ENCODE data around the gene LTB. TPM values are rescaled to one million over a fixed set of nuclear protein-coding genes. Genes with fewer than 3 reads are reported as not detected.

Gene LTB
- total and polyA plus RNA-seq, 9 of the 15 experiments (the other 6 are each of a cell fraction or from before 2014, with no cell fraction given) = 0.07 to 0.51 TPM; not detected in 7

DNA sequence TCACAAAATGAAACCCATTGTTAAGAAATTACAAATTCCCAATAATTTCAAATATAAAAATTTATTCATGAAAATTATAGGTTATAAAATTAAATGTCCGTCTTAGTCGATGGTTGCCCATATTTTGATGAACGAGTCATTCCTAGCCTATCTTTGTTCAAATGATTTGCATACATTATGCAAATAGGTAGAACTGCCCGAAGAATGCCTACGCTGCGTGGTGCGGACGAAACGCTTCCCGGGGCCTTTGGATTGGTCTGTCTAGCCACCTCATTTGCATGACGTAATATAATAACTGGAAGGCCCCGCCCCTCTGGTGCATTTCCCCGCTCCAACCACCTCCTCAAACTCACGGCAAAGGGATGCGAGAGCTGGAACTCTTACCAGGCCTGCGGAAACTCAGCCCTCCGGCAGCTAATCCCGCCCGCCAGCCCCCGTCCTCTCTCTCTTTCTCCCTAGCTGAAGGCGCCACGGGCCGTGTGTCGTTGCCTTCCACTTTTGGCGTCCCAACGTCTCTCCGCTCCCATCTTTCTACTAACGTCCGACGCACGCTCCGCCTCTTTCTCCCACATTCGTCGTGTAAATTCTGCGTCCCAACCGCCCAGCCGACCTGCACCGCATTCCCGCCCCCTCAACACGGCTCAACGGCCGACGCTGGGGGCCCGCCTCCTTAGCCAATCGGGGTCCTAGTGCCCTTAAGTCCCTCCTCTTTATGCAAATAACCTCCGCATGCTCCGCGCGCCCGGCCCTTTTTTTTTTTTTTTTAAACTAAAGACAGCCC lies 37.8 kb upstream of the LTB start (continued):
- TF ChIP-seq, protein P1, sequence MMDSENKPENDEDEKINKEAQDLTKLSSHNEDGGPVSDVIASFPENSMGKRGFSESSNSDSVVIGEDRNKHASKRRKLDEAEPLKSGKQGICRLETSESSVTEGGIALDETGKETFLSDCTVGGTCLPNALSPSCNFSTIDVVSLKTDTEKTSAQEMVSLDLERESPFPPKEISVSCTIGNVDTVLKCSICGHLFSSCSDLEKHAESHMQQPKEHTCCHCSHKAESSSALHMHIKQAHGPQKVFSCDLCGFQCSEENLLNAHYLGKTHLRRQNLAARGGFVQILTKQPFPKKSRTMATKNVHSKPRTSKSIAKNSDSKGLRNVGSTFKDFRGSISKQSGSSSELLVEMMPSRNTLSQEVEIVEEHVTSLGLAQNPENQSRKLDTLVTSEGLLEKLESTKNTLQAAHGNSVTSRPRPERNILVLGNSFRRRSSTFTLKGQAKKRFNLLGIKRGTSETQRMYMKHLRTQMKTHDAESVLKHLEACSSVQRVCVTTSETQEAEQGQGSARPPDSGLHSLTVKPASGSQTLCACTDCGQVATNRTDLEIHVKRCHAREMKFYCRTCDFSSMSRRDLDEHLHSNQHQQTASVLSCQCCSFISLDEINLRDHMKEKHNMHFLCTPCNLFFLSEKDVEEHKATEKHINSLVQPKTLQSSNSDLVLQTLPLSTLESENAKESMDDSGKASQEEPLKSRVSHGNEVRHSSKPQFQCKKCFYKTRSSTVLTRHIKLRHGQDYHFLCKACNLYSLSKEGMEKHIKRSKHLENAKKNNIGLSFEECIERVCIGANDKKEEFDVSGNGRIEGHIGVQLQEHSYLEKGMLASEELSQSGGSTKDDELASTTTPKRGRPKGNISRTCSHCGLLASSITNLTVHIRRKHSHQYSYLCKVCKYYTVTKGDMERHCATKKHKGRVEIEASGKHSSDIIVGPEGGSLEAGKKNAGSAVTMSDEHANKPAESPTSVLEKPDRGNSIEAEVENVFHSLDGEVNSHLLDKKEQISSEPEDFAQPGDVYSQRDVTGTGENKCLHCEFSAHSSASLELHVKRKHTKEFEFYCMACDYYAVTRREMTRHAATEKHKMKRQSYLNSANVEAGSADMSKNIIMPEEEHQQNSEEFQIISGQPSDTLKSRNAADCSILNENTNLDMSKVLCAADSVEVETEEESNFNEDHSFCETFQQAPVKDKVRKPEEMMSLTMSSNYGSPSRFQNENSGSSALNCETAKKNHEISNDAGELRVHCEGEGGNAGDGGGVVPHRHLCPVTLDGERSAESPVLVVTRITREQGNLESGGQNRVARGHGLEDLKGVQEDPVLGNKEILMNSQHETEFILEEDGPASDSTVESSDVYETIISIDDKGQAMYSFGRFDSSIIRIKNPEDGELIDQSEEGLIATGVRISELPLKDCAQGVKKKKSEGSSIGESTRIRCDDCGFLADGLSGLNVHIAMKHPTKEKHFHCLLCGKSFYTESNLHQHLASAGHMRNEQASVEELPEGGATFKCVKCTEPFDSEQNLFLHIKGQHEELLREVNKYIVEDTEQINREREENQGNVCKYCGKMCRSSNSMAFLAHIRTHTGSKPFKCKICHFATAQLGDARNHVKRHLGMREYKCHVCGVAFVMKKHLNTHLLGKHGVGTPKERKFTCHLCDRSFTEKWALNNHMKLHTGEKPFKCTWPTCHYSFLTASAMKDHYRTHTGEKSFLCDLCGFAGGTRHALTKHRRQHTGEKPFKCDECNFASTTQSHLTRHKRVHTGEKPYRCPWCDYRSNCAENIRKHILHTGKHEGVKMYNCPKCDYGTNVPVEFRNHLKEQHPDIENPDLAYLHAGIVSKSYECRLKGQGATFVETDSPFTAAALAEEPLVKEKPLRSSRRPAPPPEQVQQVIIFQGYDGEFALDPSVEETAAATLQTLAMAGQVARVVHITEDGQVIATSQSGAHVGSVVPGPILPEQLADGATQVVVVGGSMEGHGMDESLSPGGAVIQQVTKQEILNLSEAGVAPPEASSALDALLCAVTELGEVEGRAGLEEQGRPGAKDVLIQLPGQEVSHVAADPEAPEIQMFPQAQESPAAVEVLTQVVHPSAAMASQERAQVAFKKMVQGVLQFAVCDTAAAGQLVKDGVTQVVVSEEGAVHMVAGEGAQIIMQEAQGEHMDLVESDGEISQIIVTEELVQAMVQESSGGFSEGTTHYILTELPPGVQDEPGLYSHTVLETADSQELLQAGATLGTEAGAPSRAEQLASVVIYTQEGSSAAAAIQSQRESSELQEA (IDR thresholded peaks at IDR 0.05; ENCODE audit: low read depth) = no peak
- TF ChIP-seq MYC (IDR thresholded peaks at IDR 0.05; ENCODE audit: low read depth, low read length) (peak; percentile 55; the same call in 1 of the 2 replicates), MYC (CRISPR knock-in tag; IDR thresholded peaks at IDR 0.05; ENCODE audit: borderline replicate concordance, low read depth) (peak; percentile 90), NFRKB (IDR thresholded peaks at IDR 0.05; ENCODE audit: low read depth) (no peak; the same call in none of the 2 replicates), PYGO2 (tag; IDR thresholded peaks at IDR 0.05) (no peak), MYNN (IDR thresholded peaks at IDR 0.05) (peak; percentile 11; the same call in 1 of the 2 replicates), MYNN (CRISPR knock-in tag; IDR thresholded peaks at IDR 0.05) (no peak), CBX5 (IDR thresholded peaks at IDR 0.05; ENCODE audit: borderline replicate concordance, low read depth) (no peak), NR2C1 (IDR thresholded peaks at IDR 0.05) (no peak), NR2C1 (tag; IDR thresholded peaks at IDR 0.05) (no peak), NCOA2 (IDR thresholded peaks at IDR 0.05; ENCODE audit: partially characterized antibody in 2 of 2) (no peak)
- TF ChIP-seq, protein P2, sequence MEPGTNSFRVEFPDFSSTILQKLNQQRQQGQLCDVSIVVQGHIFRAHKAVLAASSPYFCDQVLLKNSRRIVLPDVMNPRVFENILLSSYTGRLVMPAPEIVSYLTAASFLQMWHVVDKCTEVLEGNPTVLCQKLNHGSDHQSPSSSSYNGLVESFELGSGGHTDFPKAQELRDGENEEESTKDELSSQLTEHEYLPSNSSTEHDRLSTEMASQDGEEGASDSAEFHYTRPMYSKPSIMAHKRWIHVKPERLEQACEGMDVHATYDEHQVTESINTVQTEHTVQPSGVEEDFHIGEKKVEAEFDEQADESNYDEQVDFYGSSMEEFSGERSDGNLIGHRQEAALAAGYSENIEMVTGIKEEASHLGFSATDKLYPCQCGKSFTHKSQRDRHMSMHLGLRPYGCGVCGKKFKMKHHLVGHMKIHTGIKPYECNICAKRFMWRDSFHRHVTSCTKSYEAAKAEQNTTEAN (CRISPR knock-in tag; IDR thresholded peaks at IDR 0.05) = no peak
- TF ChIP-seq, protein P3, sequence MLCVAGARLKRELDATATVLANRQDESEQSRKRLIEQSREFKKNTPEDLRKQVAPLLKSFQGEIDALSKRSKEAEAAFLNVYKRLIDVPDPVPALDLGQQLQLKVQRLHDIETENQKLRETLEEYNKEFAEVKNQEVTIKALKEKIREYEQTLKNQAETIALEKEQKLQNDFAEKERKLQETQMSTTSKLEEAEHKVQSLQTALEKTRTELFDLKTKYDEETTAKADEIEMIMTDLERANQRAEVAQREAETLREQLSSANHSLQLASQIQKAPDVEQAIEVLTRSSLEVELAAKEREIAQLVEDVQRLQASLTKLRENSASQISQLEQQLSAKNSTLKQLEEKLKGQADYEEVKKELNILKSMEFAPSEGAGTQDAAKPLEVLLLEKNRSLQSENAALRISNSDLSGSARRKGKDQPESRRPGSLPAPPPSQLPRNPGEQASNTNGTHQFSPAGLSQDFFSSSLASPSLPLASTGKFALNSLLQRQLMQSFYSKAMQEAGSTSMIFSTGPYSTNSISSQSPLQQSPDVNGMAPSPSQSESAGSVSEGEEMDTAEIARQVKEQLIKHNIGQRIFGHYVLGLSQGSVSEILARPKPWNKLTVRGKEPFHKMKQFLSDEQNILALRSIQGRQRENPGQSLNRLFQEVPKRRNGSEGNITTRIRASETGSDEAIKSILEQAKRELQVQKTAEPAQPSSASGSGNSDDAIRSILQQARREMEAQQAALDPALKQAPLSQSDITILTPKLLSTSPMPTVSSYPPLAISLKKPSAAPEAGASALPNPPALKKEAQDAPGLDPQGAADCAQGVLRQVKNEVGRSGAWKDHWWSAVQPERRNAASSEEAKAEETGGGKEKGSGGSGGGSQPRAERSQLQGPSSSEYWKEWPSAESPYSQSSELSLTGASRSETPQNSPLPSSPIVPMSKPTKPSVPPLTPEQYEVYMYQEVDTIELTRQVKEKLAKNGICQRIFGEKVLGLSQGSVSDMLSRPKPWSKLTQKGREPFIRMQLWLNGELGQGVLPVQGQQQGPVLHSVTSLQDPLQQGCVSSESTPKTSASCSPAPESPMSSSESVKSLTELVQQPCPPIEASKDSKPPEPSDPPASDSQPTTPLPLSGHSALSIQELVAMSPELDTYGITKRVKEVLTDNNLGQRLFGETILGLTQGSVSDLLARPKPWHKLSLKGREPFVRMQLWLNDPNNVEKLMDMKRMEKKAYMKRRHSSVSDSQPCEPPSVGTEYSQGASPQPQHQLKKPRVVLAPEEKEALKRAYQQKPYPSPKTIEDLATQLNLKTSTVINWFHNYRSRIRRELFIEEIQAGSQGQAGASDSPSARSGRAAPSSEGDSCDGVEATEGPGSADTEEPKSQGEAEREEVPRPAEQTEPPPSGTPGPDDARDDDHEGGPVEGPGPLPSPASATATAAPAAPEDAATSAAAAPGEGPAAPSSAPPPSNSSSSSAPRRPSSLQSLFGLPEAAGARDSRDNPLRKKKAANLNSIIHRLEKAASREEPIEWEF (CRISPR knock-in tag; IDR thresholded peaks at IDR 0.05) = no peak

Measured in K562 (cell line).